ENCODE measurements around the gene ERC2. TPM values are rescaled to one million over a fixed set of nuclear protein-coding genes. Genes with fewer than 3 reads are reported as not detected.

Gene ERC2
- total RNA-seq, 2 experiments from 2014 or later, result not detected

DNA sequence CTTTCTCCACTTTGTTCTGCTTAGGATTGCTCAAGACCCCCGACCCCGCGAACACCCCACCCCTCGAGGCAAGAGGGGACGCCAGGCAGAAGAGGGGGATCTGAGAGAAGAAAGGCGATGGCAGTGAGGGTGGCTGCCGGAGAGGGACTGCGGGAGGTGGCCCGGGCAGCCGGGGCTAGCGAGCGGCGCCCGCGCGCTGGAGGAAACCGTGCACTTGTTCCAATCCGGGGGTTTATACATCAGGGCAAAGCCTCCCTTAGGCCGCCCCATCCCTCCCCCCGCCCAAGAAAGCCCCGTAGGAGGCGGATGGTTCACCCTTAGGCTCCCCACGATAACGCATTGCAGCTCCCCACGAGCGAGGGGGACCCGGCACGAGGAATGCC lies 475 bp downstream of the ERC2 start:
- CTCF ChIA-PET (ENCODE audit: unreplicated experiment), result no interaction called here
- no peak for DNase-seq (ENCODE audit: low spot score)
- no peak overlapping the region for H2AFZ ChIP-seq (ENCODE audit: low read length)

DNA sequence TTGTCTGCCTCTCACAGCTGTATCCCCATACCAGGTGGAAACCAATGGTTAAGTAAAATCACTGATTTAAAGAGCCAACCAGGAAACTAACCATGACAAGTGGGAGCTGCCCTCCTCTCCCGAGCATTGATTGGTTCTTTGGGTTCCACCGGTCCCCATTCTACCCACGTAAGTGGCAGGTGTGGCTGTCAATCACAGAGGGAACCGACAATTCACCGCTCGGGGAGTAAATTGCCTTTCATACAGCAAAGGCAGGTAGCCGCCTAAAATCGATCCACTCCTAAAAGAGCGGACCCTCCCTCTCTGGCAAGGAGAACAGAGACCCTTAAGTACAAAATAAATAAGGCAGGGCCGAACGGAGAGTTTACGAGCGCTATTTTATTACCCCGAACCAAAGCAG lies 1.2 kb downstream of the ERC2 start:
- Histone ChIP-seq H4K20me1 (ENCODE audit: insufficient read depth, low read length) (no peaks in the 10 kb centered on the region), H3K79me2 (ENCODE audit: insufficient read depth, low read depth, low read length) (no peaks in the 10 kb centered on the region), H3K4me2 (ENCODE audit: low read length) (no peak overlapping the region), H3K27ac (ENCODE audit: low read depth, low read length, poor library complexity, severe bottlenecking) (no peak overlapping the region), H3K9me3 (ENCODE audit: low read length) (no peaks in the 10 kb centered on the region), H3K36me3 (ENCODE audit: insufficient read depth, low read length) (no peaks in the 10 kb centered on the region), H3K4me1 (ENCODE audit: insufficient read depth, low read length, poor library complexity, severe bottlenecking) (no peaks in the 10 kb centered on the region), H2AFZ (ENCODE audit: low read length) (no peak overlapping the region), H3K9me2 (ENCODE audit: insufficient read depth, low read length) (no peaks in the 10 kb centered on the region), H3K4me3 (ENCODE audit: low read depth, low read length, poor library complexity, severe bottlenecking) (no peak overlapping the region)
- DNase-seq (ENCODE audit: low spot score), result no peak
- TF ChIP-seq EZH2phosphoT487 (IDR thresholded peaks at IDR 0.05; ENCODE audit: borderline replicate concordance, low read depth, low read length), result no peak
- TF ChIP-seq, protein P1, sequence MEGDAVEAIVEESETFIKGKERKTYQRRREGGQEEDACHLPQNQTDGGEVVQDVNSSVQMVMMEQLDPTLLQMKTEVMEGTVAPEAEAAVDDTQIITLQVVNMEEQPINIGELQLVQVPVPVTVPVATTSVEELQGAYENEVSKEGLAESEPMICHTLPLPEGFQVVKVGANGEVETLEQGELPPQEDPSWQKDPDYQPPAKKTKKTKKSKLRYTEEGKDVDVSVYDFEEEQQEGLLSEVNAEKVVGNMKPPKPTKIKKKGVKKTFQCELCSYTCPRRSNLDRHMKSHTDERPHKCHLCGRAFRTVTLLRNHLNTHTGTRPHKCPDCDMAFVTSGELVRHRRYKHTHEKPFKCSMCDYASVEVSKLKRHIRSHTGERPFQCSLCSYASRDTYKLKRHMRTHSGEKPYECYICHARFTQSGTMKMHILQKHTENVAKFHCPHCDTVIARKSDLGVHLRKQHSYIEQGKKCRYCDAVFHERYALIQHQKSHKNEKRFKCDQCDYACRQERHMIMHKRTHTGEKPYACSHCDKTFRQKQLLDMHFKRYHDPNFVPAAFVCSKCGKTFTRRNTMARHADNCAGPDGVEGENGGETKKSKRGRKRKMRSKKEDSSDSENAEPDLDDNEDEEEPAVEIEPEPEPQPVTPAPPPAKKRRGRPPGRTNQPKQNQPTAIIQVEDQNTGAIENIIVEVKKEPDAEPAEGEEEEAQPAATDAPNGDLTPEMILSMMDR (conservative IDR thresholded peaks at IDR 0.05; ENCODE audit: low read length), result no peak
- no TSS peak for BruUV-seq (replicated peaks)
- POLR2A ChIA-PET, result interaction anchor here (0.7 to 0.8 kb wide), 2 partner anchors 344 to 1962 kb away, joined by 3 read pairs; no protein-coding TSS in a partner anchor
- intact Hi-C loops (cut with micrococcal nuclease; ENCODE audit: unreplicated experiment), result no loop called here
- CTCF ChIA-PET (ENCODE audit: unreplicated experiment), result no interaction called here

More for the DNA sequence above, 475 bp downstream of the ERC2 start:
- H4K20me1 ChIP-seq (ENCODE audit: insufficient read depth, low read length), result no peaks in the 10 kb centered on the region
- no peak overlapping the region for H3K4me2 ChIP-seq (ENCODE audit: low read length)
- intact Hi-C loops (cut with micrococcal nuclease; ENCODE audit: unreplicated experiment), result no loop called here
- POLR2A ChIA-PET, result interaction anchor here (0.8 kb wide), 1 partner anchor 345 kb away, joined by 3 read pairs; no protein-coding TSS in a partner anchor
- no peak overlapping the region for H3K4me3 ChIP-seq (ENCODE audit: low read depth, low read length, poor library complexity, severe bottlenecking)
- no peaks in the 10 kb centered on the region for H3K4me1 ChIP-seq (ENCODE audit: insufficient read depth, low read length, poor library complexity, severe bottlenecking)
- H3K27ac ChIP-seq (ENCODE audit: low read depth, low read length, poor library complexity, severe bottlenecking), result no peak overlapping the region
- H3K9me2 ChIP-seq (ENCODE audit: insufficient read depth, low read length), result no peaks in the 10 kb centered on the region
- no peak for TF ChIP-seq EZH2phosphoT487 (IDR thresholded peaks at IDR 0.05; ENCODE audit: borderline replicate concordance, low read depth, low read length)
- TF ChIP-seq, protein P1 (conservative IDR thresholded peaks at IDR 0.05; ENCODE audit: low read length), result no peak
- H3K36me3 ChIP-seq (ENCODE audit: insufficient read depth, low read length), result no peaks in the 10 kb centered on the region
- BruUV-seq (replicated peaks), result no TSS peak
- H3K79me2 ChIP-seq (ENCODE audit: insufficient read depth, low read depth, low read length), result no peaks in the 10 kb centered on the region
- H3K9me3 ChIP-seq (ENCODE audit: low read length), result no peaks in the 10 kb centered on the region

DNA sequence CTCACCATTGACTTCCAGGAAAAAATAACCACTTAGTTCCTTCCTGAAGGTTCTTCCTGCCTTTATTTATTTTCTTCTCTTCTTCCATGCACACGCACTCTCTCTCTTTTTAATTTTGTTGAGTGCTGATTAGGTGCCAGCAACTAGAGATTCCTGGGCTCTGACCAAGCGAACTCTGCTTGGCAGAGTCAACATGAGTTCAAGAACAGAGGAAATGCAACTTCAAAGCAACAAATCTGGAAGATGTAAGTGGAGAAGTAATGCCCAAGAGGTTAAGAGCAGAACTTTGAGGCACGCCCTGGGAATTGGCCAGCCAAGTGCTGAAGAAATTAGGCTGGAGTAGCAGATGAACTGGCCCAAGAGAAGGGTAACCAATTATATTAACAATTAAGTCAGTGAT lies 8.5 kb downstream of the ERC2 start:
- no peak overlapping the region for H3K4me3 ChIP-seq (ENCODE audit: low read depth, low read length, poor library complexity, severe bottlenecking)
- H3K4me2 ChIP-seq (ENCODE audit: low read length), result no peak overlapping the region
- H3K27ac ChIP-seq (ENCODE audit: low read depth, low read length, poor library complexity, severe bottlenecking), result no peak overlapping the region
- DNase-seq (ENCODE audit: low spot score), result no peak
- TF ChIP-seq, protein P1 (conservative IDR thresholded peaks at IDR 0.05; ENCODE audit: low read length), result no peak
- no peak for TF ChIP-seq EZH2phosphoT487 (IDR thresholded peaks at IDR 0.05; ENCODE audit: borderline replicate concordance, low read depth, low read length)
- no peaks in the 10 kb centered on the region for H3K36me3 ChIP-seq (ENCODE audit: insufficient read depth, low read length)
- intact Hi-C loops (cut with micrococcal nuclease; ENCODE audit: unreplicated experiment), result no loop called here
- no peak overlapping the region for H2AFZ ChIP-seq (ENCODE audit: low read length)
- no peaks in the 10 kb centered on the region for H4K20me1 ChIP-seq (ENCODE audit: insufficient read depth, low read length)
- H3K9me2 ChIP-seq (ENCODE audit: insufficient read depth, low read length), result no peaks in the 10 kb centered on the region
- CTCF ChIA-PET (ENCODE audit: unreplicated experiment), result no interaction called here
- H3K4me1 ChIP-seq (ENCODE audit: insufficient read depth, low read length, poor library complexity, severe bottlenecking), result no peaks in the 10 kb centered on the region
- H3K79me2 ChIP-seq (ENCODE audit: insufficient read depth, low read depth, low read length), result no peaks in the 10 kb centered on the region
- POLR2A ChIA-PET, result no interaction called here
- H3K9me3 ChIP-seq (ENCODE audit: low read length), result no peaks in the 10 kb centered on the region
- BruUV-seq (replicated peaks), result no TSS peak

Measured in OCI-LY7 (cell line).